GM12801 (cell line): Measurements from ENCODE around the gene ENOPH1.

Experiments used
- TF ChIP-seq, protein P1 (sequence below): IDR thresholded peaks from one replicate; pipeline ENCODE4 v1.5.1; 2011; ENCODE audit warnings: control low read depth; ENCODE audit not compliant: insufficient read length; ENCODE audit errors: extremely low read depth

The ENOPH1 gene

GRCh38 chr4:82493721-82494425, 63.5 kb downstream of the ENOPH1 start:
- TF ChIP-seq, protein P1, sequence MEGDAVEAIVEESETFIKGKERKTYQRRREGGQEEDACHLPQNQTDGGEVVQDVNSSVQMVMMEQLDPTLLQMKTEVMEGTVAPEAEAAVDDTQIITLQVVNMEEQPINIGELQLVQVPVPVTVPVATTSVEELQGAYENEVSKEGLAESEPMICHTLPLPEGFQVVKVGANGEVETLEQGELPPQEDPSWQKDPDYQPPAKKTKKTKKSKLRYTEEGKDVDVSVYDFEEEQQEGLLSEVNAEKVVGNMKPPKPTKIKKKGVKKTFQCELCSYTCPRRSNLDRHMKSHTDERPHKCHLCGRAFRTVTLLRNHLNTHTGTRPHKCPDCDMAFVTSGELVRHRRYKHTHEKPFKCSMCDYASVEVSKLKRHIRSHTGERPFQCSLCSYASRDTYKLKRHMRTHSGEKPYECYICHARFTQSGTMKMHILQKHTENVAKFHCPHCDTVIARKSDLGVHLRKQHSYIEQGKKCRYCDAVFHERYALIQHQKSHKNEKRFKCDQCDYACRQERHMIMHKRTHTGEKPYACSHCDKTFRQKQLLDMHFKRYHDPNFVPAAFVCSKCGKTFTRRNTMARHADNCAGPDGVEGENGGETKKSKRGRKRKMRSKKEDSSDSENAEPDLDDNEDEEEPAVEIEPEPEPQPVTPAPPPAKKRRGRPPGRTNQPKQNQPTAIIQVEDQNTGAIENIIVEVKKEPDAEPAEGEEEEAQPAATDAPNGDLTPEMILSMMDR: no peak

GRCh38 chr4:82495666-82496065, 65.3 kb downstream of the ENOPH1 start:
- TF ChIP-seq, protein P1: no peak

- TF ChIP-seq, protein P1: no peak
Observed at GRCh38 chr4:82496349-82496748, 66.0 kb downstream of the ENOPH1 start.

GRCh38 chr4:82499738-82500434, 69.5 kb downstream of the ENOPH1 start:
- TF ChIP-seq, protein P1: no peak

- TF ChIP-seq, protein P1: no peak
Observed at GRCh38 chr4:82500435-82501153, 70.2 kb downstream of the ENOPH1 start.

DNA sequence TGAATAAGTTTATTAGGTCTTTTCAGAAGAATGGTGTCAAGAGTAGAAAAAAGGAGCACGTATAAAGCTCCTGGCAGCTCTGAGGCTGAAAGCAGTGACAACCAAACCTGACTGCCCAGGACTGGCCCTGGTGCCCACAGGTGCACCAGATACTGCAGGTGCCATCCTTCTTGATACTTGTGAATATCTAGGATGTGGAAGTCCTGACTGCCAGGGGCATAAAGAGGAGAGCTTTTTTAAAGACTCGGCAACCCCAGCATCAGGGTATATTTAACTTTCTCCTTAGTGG, 70.7 kb downstream of the ENOPH1 start:
- TF ChIP-seq, protein P1: no peak

DNA sequence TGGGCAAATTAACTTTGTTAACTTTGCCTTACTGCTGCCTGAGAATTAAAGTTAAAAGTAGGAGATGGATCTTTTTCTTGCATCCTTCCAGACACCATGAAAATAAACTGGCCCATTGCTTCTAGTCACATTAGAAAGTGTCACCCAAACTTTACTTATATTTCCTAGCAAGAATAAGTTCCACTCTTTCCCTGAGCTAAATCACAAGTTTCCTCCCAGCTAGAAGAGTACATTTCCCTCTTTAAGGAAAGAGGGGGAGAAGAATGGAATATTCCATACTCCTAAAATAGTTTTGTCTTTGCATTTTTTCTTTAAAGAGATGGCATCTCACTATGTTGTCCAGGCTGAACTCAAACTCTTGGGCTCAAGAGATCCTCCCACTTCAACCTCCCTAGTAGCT, 77.6 kb downstream of the ENOPH1 start:
- TF ChIP-seq, protein P1: no peak
